KG1 (cell line): Measurements from ENCODE around the gene MIGA2.
"Not testable (repeated sequence)": the region's sequence is repeated elsewhere in the genome, so short reads cannot be mapped to it uniquely, and the experiment has no call there.

Experiments used
- DNase-seq: peaks from one replicate; lab custom pipeline; 2025; lab: John Stamatoyannopoulos, UW

MIGA2 gene, protein sequence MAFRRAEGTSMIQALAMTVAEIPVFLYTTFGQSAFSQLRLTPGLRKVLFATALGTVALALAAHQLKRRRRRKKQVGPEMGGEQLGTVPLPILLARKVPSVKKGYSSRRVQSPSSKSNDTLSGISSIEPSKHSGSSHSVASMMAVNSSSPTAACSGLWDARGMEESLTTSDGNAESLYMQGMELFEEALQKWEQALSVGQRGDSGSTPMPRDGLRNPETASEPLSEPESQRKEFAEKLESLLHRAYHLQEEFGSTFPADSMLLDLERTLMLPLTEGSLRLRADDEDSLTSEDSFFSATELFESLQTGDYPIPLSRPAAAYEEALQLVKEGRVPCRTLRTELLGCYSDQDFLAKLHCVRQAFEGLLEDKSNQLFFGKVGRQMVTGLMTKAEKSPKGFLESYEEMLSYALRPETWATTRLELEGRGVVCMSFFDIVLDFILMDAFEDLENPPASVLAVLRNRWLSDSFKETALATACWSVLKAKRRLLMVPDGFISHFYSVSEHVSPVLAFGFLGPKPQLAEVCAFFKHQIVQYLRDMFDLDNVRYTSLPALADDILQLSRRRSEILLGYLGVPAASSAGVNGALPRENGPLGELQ

GRCh38 chr9:129036241-129036922, at the start of gene MIGA2:
Gene MIGA2 (plus strand): TSS chr9:129036626. CDS start chr9:129040595, 3,969 bp downstream.
- DNase-seq, result peak; percentile 93

- no peak for DNase-seq
These were observed 49.8 kb upstream of the MIGA2 start for GRCh38 chr9:128986671-128987070.

- no peak for DNase-seq
These were observed 48.6 kb upstream of the MIGA2 start for GRCh38 chr9:128987805-128988204.

DNA sequence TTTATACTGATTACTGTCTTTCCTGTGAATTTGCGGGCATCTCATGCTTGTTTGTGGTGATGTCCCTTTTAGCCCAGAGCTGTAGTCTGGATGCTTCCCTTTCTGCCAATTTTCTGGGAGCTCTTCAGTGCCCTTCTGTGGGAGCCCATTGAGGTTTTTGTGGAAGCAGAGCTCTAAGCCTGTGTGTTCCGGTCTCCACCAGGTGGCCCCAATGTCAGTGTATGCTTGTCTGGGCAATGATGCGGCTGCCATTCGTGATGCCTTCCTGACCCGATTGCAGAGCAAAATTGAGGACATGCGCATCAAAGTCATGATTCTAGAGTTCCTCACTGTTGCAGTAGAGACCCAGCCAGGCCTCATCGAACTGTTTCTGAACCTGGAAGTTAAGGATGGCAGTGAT, 43.4 kb upstream of the MIGA2 start:
- no peak for DNase-seq

DNA sequence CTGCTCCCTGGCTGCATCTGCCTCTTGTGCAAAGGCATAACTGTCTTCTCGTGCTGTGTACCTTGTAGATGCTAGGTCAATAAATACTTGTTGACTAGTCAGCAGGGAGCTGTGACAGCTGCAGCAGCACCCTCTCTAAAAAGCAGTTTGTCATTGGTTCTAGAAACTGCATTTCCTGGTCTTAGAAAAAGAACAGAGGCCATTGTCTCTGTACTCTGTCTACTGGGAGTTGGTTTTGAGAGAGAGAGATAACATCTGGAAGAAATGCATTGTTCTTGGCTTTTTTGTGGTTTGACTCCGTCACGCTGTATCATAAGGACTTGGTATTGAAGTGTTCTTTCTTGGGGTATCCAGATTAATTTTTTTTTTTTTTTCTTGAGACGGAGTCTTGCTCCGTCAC, 40.6 kb upstream of the MIGA2 start:
- no peak for DNase-seq

GRCh38 chr9:128998462-128998861, 38.0 kb upstream of the MIGA2 start:
- no peak for DNase-seq

DNA sequence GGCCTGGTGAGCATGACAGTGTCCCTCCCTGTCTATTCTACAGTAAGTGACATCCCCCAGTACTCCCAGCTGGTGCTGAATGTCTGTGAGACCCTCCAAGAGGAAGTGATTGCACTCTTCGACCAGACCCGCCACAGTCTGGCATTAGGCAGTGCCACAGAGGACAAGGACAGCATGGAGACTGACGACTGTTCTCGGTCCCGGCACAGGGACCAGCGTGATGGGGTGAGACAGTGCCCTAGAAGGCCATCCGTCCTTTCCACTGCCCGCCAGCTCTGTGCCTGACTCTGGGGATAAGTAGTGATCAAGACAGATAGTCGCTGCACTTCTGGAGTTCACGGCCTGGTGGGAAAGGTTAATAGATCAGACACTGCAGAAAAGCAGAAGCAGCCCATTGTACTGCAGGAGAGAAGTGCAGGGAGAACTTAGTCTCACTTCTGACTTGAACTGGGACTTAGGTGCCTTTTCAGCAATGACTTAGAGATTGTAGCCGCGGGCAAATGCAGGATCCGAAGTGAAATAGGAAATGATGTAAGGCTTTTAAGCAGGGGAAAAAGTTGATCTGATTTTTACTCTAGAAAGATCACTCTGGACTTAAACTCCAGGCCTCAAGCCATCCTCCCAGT, 36.7 kb upstream of the MIGA2 start:
- no peak for DNase-seq

DNA sequence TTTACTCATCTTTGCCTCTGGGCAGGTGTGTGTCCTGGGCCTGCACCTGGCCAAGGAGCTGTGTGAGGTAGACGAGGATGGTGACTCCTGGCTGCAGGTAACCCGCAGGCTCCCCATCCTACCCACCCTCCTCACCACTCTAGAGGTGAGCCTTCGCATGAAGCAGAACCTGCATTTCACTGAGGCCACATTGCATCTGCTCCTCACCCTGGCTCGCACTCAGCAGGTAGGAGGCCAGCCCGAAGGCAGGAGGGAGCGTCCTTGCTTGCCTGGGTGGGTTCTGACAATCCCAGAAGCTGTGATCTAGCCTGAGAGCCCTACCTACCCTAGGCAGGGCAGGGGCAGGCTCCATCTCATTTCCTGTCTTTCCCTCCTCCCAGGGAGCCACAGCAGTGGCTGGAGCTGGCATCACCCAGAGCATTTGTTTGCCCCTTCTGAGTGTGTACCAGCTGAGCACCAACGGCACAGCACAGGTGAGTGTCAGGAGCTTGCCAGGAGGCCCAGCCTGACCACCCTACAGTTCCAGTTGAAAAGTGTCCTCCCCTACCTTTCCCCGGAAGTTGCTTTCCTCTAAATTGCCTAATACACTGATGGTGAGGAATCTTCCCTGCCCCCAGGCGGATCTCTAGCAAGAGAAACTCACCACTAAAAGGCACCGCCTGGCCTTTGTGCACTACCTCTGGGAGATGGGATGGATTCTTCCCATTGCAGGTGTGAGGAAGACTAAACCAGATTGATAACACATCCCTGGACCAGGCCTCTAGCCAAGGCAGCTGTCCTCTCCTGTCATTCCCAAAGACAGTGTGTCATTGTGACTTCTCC, 34.7 kb upstream of the MIGA2 start:
- no peak for DNase-seq

- no peak for DNase-seq
These were observed 33.4 kb upstream of the MIGA2 start for GRCh38 chr9:129002992-129003391.

DNA sequence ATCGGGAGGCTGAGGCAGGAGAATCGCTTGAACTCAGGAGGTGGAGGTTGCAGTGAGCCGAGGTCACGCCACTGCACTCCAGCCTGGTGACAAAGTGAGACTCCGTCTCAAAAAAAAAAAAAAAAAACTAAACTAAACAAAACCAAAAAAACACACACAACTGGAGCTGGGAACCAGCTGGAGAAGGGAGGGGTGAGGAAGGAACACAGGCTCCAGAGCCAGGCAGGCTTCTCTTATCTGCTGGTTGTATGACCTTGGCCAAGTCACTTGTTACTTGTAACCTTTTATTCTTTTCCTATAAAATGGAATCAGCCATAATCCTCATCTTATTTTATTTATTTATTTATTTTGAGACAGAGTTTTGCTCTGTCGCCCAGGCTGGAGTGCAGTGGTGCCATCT, 32.3 kb upstream of the MIGA2 start:
- not testable (repeated sequence) for DNase-seq

DNA sequence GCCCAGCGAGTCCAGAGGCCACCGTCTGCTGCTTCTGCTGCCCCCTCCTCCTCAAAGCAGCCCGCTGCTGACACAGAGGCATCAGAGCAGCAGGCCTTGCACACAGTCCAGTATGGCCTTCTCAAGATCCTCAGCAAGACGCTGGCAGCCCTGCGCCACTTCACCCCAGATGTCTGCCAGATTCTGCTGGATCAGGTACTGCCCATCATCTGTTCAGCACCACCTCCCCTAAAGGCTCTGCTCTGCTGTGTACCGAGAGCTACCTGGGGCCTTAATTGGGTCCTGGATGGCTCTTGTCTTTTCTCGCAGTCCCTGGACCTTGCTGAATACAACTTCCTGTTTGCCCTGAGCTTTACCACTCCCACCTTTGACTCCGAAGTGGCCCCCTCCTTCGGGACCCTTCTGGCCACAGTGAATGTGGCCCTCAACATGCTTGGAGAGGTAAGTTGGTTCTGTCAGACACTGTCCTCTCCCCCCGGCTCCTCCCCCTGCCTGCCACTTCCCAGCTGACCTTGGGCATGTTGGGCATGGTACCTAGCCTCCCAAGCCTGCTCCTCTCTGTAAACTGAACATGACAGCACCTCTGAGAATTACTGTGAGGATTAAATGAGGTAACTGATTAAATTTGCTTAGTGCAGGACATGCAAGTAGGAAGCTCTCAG, 31.0 kb upstream of the MIGA2 start:
- DNase-seq, result no peak

GRCh38 chr9:129006328-129007034, 29.9 kb upstream of the MIGA2 start:
- DNase-seq, result no peak

GRCh38 chr9:129007035-129007765, 29.2 kb upstream of the MIGA2 start:
- no peak for DNase-seq

- DNase-seq, result no peak
These were observed 28.5 kb upstream of the MIGA2 start for GRCh38 chr9:129007766-129008468.

DNA sequence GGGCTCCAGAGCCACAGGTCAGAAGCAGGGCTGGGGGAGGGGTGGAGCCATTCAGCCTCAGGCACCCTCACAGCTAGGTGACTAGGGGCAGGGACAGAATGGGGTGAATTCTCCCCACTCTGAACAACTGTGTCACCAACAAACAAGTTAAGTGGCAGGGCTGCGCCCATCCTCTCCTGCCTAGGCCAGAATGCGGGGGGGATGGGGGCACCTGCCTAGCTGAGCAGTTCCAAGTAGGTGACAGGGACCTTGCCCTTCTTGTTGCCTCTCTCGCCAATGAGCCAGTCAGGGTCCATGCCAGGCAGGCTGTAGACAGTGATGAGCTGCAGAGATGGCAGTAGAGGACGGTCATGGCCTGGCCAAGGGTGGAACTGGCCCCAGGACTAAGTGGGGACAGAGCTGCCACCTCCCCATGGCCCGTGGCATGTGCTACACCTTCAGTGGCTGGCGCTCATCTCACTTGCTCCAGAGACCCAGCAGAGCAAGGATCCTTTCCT, 27.9 kb upstream of the MIGA2 start:
- no peak for DNase-seq

DNA sequence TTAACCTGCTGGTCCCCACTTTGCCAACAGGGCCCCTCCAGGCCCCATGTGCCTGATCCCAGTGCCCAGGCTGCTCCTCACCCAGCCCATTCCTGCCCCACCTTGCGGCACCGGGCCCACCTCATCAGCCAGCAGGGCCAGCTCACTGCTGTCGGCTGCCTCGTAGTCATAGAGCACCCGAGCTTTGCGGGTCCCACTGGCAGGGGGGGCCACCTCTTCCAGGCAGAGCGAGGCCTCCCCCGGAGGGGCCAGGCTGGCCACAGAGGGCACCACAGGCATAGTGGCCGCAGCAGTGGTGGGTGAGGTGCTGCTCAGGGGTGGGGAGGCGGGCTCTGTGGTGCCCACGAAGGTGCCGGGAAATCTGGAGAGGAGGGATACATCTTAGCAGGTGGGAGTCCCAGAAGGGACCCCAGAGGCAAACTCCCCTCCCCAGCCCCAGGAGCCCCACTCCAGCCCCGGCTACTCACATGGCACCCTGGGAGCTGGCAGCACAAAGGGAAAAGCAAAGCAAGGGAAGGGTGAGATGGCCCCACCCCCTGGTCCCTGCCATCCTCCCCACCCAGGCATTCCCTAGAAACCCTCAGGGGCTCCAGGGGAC, 27.3 kb upstream of the MIGA2 start:
- DNase-seq, result no peak

DNA sequence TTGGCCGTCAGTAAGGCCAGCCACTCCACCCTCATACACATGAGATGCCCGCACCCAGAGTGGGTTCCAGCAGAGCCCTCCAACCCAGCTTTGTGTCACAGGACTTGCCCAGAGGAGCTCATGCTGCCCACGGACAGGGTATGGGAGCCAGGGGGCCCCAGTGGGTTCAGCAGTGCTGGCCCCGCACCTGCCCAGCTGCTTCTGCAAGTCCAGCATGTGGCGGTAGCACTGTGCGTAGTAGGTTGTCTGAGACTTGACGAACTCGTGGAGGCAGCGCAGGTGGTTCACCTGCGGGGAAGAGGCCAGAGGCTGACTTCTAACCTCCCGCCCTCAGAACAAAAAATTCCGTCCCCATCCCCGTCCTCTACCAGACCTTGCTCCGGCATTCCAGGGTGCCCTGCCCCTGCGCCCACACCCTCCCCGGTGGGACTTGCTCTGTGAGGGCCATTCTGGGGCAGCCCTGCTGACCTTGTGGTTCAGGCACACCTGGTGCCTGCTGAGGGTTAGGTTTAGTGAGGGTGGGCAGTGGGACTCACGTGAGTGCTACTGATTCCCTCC, 26.8 kb upstream of the MIGA2 start:
- DNase-seq, result no peak

DNA sequence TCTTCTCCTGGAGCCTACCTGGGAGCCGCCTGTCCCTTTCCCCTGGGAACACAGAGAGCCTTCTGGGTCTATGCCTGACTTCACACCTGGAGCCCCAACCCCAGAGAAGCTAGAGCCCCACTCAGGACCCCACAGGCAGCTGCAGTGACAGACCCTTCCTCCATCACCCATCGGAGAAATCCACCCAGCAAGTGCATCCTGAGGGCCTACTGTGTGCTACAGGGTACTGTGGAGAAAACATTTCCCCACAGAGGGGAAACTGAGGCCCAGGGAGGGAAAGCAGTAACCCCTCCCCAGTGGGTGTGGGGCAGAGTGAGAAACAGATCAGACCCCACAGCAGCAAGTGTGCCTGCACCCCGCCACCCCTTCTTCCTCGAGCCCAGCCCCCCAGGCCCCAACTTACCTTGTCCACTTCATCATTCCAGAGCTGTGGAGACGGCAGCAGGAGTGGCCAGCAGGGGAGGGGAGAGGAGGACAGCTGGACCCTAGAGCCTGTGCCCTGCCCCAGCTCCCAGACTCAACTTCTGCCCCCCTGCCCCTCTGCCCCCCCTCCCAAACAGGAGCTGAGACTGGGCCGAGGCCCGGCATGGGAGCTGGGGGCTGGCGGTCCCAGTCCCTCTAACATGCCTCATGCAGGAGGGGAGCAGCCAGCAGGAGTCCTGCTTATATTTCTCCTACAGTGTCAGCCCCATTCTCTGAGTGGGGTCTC, 26.0 kb upstream of the MIGA2 start:
- DNase-seq, result no peak
